CD4-positive, alpha-beta T cell treated with Interferon gamma for 1 hour (primary cell): ENCODE measurements around the gene HES3.

ENCODE experiments used
- DNase-seq: peaks from one replicate; pipeline ENCODE4 v3.0.0-alpha.2; 2020

HES3 gene

GRCh38 chr1:6281511-6282402 is 37.8 kb downstream of the HES3 start:
- no peak for DNase-seq

GRCh38 chr1:6282577-6283270 is 38.7 kb downstream of the HES3 start:
- no peak for DNase-seq

- DNase-seq, result no peak
These were observed 41.4 kb downstream of the HES3 start for GRCh38 chr1:6285336-6285735.

- no peak for DNase-seq
These were observed 42.3 kb downstream of the HES3 start for GRCh38 chr1:6286266-6286665.

- no peak for DNase-seq
These were observed 43.0 kb downstream of the HES3 start for GRCh38 chr1:6287029-6287428.

- DNase-seq, result no peak
These were observed 43.5 kb downstream of the HES3 start for GRCh38 chr1:6287431-6287886.

GRCh38 chr1:6288026-6288425 is 44.0 kb downstream of the HES3 start:
- no peak for DNase-seq

- no peak for DNase-seq
These were observed 44.7 kb downstream of the HES3 start for GRCh38 chr1:6288665-6289064.

- no peak for DNase-seq
These were observed 48.1 kb downstream of the HES3 start for GRCh38 chr1:6292102-6292501.

- DNase-seq, result no peak
These were observed 50.3 kb downstream of the HES3 start for GRCh38 chr1:6294080-6294889.

- DNase-seq, result no peak
These were observed 51.0 kb downstream of the HES3 start for GRCh38 chr1:6294890-6295556.
